ENCODE data around the gene NELL1. TPM values are rescaled to one million over a fixed set of nuclear protein-coding genes. Genes with fewer than 3 reads are reported as not detected.
"Not testable (repeated sequence)": the region's sequence is repeated elsewhere in the genome, so short reads cannot be mapped to it uniquely, and the experiment has no call there.

Gene NELL1
- total RNA-seq, 1 donor from 2014 or later = 9.4 TPM

DNA sequence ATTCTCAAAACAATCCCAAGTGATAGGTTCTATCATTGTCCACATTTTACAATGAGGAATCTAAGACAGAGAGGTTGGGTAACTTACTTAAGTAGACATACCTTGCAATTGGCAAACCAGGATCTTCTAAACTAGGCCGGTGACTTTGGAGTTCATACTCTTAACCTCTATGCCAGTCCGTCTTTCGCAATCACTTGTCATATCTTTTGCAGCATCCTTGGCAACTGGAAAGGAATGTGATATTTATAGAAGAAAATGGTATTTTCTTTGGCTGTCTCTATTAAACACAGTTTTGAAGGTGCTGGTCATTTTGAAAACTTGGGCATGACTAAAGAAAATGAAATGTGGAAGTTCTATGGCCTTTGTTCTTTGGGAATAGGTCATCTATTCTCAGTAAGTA lies 556.5 kb downstream of the NELL1 start:
- no peak for DNase-seq

DNA sequence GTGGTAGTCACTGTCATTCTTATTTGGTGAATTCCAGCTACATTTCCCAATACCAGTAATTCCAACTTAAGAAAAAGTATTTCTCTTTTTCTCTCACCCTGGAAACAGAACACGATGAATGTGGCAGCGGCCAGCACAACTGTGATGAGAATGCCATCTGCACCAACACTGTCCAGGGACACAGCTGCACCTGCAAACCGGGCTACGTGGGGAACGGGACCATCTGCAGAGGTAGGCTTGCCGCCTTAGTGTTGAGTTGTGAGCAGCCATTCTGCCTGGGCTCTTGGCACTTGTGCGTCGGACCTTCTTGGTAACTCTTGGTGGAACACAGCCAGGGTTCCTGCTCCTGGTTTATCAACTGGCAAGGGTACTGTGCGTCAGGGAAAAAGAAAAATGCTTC lies 559.8 kb downstream of the NELL1 start:
- no peak for DNase-seq

DNA sequence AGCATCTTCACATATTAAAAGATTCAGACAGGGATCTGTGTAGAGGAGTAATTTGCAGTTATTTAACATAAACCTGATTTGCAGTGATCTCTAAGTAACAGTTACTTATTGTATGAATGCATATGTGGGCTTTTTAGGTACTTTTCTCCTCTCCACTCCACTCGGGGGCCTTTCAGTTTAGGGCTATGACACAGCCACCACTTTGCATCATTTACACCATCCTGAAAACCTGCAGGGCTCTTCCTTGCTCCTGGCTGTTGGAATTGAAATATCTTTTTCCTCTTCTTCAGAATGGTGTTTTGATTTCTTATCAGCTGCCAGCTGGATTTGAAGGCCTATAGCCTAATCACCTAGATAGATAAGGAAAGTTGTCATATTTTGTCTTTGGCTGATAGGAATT lies 580.8 kb downstream of the NELL1 start:
- no peak for DNase-seq

DNA sequence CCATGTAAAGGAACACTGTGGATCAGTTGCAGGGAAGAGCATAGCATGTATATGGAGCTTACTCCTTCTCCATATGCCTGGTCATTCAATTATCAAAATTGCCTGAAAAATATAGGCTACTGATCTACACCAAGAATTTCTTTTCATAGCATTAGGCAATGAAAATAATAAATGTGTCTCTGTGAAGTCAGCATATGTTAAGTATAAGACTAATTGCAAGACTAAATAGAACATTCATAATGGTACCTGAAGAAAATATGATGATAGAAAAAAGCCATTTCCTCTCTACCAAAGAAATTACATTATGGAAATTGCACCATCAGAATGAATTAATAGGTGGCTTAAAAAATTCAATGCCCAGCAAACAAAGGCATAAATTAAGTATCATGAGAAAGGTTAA lies 584.7 kb downstream of the NELL1 start:
- no peak for DNase-seq

DNA sequence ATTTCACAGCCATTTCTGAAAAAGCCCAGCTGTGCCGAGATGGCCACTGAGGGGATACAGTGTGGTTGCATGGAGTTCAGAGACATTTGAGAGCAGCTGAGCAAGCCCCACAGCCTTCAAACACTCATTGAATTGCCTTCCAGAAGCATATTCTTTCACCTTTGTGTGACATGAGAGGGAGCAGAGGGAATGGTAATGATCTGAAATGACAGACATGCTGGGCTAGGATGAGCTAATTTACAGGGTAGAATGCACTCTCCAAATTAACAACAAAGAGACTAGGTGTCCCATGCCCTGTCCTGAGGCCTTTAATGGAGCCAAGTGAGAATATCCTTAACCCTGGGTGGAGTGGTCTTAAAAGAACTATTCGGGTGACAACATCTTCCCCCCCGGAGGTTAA lies 585.4 kb downstream of the NELL1 start:
- no peak for DNase-seq

DNA sequence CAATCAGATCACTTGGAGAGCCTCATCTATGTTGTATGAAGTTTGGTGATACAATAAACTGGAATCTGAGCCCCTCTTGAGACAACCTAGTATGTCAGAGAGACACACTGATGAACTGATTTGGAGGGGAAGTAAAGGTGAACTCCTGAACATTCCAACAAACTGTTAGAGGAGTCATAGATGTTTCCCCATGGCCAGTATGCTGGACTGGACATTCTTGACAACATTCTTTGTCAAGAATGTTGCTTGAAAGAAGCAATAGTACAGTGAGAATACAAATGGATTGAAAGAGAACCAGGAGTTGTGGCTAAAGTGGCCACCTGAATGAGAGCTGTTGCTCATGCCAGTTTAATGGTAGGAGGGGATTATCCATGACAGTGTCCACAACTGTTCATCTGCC lies 588.1 kb downstream of the NELL1 start:
- DNase-seq = no peak

DNA sequence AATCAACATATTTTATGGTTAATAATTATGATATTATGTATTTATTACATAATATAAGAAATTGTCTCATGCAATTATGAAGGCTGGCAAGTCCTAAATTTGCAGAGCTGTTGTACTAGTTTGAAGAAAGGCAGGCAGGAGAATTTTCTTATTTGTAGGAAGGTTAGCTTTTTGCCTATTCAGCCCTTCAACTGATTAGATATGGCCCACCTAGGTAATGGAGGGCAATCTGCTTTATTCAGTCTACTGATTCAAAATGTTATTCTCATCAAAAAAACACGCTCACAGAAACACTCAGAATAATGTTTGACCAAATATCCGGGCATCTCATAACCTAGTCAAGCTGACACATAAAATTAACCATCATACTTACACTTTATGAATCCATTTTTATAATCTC lies 589.0 kb downstream of the NELL1 start:
- no peak for DNase-seq

DNA sequence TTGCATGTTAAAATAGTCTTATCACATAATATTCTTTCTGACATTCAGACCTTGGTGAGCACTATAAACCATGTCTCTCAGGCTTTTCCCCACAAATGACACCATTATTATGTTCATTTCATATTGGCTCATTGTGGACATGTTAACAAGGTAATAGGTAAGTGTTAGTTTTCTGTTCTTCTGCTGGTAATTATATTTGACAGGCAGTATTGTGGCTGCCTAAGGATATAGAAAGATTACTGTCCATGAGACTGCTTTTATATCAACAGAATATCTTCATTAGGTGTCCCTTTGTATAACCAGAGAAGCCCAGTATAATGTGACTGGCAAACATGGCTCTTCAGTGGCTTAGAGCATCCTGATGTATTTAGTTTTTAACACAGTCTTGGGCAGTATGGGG lies 590.7 kb downstream of the NELL1 start:
- DNase-seq = no peak

DNA sequence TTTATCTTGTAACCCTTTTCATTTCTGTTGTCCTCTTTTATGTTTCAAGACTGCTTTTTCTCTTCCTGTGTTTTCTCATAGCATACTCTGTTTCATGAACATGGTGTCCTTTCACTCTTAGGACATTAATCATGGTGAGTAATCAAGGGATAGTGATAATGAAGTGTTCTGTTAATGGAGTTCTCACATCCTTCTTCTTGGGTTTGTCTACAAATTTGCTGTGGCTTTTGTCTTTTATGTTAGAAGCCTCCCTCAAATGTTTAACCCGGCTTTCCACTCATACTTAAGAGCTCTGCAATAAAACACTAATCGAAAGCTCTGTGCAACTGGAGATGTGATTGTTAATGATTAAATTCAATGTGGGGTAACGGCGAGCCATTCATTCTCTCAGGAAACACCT lies 593.6 kb downstream of the NELL1 start:
- no peak for DNase-seq

DNA sequence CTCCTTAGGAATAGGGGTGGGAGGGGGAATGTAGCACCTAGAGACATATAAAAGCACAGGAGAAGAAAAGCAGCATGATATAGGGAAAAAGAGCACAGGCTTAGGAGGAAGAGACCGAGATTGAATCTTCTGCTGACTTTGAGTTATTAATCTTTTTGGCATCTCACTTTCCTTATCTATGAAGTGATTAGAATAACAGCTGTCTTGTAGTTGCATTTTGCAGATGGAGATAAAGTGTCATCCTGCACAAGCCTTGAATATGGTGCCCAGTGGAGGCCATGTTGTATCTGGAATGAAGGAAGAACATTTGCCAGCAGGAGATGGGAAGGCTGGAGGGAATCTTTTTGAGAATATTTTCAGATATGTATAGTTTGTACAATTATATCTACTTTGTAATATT lies 594.7 kb downstream of the NELL1 start:
- no peak for DNase-seq

DNA sequence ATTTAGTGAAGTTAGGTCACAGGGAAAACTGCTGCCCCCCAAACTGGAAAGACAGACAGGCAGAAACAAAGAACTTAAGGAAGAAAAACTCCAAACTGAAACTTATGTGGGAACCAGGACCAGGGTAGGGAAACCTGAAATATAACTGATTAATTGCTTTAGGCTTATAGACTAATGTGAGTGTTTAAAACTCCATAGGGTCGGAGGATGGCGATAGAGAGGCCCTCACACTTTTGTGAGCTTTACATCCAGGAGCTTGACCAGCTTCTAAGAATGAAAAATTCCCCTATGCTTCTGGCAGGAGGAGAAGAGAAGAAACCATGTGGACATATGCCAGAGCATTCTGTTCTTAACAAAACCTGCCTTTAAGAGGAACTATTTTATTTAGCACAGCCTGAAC lies 598.6 kb downstream of the NELL1 start:
- no peak for DNase-seq

DNA sequence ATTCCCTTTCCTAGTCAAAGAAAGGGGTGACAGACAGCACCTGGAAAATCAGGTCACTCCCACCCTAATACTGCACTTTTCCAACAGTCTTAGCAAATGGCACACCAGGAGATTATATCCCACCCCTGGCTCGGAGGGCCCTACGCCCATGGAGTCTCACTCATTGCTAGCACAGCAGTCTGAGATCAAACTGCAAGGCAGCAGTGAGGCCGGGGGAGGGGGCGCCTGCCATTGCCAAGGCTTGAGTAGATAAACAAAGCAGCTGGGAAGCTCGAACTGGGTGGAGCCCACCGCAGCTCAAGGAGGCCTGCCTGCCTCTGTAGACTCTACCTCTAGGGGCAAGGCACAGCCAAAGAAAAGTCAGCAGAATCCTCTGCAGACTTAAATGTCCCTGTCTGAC lies 602.8 kb downstream of the NELL1 start:
- not testable (repeated sequence) for DNase-seq

DNA sequence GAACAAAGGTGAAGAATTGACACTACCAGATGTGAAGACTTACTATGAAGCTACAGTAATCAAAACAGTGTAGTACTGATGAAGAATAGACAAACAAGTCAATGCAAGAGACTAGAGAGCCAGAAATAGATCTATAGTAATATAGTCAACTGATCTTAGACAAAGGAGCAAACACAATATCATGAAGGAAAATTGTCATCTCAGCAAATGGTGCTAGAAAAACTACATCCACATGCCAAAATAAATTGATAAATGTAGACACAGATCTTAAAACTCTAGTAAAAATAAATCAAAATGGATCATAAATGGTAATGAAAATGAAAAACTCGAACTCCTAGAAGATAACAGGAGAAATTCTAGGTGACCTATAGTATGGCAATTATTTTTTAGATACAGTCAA lies 609.5 kb downstream of the NELL1 start:
- DNase-seq = no peak

DNA sequence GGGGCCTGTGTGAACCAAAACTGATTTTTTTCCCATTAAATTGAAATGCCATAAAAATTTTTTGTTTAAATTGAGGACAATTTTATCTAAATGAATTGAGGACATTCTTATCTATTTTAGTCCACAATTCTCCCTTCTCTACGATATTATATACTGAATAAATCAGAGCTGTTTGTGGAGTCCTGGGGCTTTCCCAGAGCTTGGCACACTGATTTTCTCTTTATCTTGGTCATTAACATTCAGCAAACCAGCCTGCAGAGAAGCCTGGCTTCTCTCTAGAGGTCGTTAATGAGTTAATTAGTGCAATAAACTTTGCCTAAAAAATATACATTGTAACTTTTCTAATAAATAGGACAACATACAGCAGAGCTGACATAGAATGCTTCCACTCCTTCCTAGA lies 615.7 kb downstream of the NELL1 start:
- no peak for DNase-seq

DNA sequence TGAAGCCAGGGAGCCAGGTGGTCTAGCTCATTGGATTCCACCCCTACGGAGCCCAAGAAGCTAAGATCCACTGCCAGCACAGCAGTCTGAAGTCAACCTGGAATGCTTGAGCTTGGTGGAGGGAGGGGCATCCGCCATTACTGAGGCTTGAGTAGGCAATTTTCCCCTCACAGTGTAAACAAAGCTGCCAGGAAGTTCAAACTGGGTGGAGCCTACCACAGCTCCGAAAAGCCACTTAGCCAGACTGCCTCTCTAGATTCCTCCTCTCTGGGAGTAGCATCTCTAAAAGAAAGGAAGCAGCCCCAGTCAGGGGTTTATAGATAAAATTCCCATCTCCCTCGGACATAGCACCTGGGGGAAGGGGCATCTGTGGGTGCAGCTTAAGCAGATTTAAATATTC lies 620.3 kb downstream of the NELL1 start:
- no peak for DNase-seq

DNA sequence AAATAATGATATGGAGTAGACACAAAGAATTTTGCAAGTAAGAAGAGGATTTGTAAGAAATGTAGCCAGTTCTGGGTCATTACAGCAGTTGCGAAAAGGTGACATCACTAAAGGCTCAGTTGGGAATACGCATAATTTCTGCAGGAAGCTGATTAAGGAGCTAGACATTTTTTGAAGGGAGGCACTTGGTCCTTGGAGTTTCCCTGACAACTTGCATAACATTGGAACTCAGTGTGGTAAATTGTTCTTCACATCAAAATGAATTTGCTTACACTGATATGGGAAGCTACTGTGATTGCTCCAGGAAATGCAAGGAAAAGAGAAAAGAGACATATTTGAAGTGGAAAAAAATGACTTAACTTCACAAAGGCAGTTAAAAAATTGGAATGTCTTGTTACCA lies 626.1 kb downstream of the NELL1 start:
- DNase-seq = no peak

DNA sequence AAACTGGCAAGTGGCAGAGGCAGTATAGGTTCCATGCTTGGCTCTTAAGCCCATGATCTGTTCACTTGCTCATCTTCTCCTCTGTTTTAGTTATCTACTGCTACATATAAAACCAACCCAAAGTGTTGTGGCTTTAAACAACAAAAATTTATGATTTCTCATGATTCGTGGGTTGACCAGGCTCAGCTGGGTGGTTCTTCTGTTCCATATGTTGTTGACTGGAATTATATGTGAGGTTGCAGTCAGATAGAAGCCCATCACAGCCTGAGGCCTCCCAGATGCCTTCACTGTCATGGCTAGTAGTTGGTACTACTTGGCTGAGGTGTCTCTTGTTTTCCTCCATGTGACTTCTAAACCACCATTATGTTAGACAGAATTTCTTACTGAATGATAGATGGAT lies 632.6 kb downstream of the NELL1 start:
- DNase-seq = no peak

DNA sequence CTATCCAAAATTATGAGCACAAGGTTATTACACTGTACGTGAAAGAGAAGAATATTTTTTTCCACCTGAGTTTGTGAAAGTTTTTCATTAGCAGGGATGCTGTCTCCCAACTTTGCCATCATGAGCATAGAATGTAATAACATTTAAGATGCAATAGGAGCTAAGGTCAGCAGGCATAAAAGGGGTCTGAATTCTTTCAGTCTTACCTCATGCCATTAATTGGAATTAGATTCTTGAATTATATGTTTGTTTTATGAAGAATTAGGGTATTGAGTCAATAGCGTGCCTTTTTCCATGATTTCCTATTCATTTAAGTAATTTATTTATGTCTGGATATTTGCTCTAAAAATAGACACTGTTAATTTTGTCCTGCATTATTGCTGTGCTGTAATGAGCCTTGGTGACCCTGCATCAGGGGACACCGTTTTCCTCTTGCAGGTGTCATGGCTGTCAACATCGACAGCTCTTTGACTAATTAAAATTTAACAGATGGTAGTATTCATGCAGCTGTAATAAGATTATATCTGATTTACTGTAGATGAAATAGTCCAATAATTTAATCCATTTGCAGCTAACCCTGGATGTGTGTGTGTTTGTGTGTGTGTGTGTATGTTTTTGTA lies 637.5 kb downstream of the NELL1 start:
- no peak for DNase-seq

DNA sequence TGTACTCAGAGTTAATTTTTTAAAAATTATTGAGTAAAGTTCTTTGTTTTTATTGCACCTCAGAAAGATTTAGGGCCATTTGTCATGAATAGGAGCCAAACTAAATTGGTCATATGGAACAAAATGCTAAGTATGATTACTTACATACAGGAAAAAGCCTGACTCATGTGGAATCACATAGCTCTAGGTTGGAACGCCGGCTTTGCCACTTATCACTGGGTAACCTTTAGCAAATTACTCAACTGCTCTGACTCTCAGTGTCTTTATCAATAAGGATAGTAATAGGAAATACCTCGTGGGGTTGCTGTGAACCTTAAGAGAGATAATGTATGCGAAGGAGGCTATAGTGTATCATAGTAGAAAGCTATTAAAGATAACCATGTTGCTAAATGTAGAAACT lies 638.5 kb downstream of the NELL1 start:
- DNase-seq = no peak

DNA sequence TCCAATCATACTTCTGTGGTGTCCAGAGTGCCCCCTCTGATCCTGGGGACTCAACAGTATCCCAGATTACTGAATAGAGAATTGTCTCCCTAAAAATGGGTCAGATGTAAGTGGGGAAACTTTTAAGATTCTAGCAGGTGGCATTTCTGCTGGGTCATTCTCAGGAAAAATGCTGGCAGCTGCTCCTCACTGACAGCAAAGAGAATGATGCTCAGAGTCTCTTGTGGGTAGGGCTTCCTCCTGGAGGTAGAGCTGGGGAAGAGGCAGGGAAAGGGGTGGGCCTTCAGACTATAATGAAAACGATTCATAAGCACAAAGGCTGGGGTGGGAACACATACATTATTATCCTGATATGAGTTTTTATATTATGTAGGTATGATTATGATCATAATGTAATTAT lies 647.2 kb downstream of the NELL1 start:
- DNase-seq = no peak

DNA sequence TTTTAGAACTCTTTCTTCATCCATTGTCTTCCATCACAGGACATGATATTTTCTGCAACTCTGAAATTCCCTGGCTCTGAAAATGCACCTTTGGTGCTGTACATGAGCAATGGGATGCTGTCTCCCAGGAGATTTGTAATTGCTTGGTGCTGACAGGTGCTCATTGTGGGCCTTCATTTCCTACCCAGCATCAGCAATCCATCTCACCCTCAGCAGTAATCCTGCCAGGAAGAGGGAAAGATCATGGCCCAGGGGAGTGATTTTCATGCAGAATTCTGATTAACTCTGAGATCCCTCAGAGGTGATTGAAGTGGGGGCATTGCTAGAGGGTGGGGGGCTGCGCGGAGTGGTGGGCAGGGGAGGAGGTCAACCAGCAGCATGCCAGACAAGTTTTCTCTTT lies 651.7 kb downstream of the NELL1 start:
- DNase-seq = no peak

DNA sequence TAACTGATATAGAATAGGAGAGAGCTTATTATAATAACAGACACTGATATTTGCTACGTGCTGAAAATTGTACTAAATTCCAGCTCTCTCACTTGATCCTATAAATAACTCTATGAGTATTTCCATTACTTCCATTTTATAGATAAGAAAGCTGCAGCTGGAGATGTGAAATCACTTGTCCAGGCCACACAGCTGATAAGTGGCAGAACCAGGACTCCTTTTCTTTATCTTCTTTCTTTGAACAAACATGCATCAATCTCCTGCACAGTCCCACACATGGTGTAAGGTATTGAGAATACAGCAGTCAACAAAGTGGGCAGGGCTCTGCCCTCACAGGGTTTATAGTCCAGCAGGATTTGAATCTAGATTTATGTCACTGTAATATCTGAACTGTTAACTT lies 652.1 kb downstream of the NELL1 start:
- no peak for DNase-seq

DNA sequence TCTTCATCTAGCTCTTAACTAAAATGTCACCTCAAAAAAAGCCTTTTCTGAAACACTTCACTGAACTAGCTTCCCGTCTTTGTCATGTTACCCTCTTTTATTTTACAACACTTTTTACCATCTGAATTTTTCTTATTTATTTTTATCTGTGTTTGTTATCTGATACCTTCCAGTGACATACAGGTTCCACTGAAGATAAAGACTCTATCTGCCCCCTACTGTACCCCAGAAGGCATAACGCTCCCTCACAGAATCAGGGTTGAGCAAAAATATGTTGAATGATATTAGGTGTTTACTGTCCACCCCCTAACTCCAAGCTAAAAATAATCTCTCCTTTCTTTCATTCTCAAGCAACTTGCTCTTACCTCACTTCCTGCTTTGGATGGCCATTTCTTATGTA lies 654.2 kb downstream of the NELL1 start:
- DNase-seq = no peak

DNA sequence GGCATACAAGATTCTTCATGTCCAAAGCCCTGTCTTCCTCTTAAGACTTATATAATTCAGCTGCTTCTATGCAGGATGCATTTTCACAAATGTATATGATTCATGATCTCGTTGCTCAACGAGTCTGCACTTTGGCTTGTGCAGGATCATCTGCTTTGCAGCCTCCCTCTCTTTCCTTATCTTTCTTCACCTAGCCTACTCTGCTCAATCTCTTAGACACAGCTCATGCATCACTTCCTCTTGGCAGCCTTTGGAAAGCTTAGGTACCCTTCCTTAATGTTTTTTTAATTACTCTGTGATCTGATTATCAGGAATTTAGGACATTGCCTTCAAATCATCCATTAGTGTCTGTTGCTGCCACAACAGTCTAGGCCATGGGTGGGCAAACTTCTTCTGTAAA lies 673.8 kb downstream of the NELL1 start:
- no peak for DNase-seq

DNA sequence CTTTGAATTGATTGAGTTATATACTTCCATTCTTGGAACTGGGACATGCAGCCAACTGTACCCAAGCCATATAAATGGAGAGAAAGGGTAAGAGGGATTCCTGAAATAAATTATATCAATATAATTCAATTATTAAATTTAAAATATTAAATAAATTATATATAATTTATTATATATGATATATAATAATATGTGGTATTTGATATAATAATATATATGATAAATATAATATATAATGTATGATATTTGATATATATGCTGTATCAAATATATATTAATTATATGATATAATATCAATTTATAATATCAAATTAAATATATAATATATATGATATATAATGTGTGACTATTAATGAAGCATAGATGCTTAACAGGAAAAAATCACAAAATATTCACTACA lies 677.0 kb downstream of the NELL1 start:
- DNase-seq = no peak
